ENCODE results near the gene CAPN15.

The CAPN15 gene

DNA sequence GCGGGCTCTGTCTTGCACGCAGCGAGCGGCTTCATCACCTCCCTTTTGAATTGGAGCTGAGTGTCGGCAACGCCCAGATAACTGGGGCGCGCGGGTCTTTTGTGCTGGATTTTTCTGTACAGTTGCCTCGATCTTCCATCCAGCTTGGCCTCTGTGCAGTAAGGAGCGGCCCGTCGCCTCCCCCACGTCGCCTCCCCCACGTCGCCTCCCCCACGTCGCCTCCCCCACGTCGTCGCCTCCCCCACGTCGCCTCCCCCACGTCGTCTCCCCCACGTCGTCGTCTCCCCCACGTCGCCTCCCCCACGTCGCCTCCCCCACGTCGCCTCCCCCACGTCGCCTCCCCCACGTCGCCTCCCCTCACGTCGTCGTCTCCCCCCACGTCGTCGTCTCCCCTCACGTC lies 17.0 kb downstream of the CAPN15 start:
- no peak for ATAC-seq
- TF ChIP-seq TCF4 (CRISPR knock-in tag; IDR thresholded peaks at IDR 0.05; ENCODE audit: borderline replicate concordance) (no peak), ESRRG (CRISPR knock-in tag; IDR thresholded peaks at IDR 0.05) (no peak), PPARA (CRISPR knock-in tag; IDR thresholded peaks at IDR 0.05; ENCODE audit: borderline replicate concordance) (no peak), ARNTL (CRISPR knock-in tag; IDR thresholded peaks at IDR 0.05; ENCODE audit: borderline replicate concordance, low read depth) (no peak), ISL1 (CRISPR knock-in tag; IDR thresholded peaks at IDR 0.05) (no peak), CSDC2 (CRISPR knock-in tag; IDR thresholded peaks at IDR 0.05) (no peak), ZNF70 (CRISPR knock-in tag; IDR thresholded peaks at IDR 0.05) (no peak), ZFP30 (CRISPR knock-in tag; IDR thresholded peaks at IDR 0.05) (no peak)
- TF ChIP-seq, protein P1, sequence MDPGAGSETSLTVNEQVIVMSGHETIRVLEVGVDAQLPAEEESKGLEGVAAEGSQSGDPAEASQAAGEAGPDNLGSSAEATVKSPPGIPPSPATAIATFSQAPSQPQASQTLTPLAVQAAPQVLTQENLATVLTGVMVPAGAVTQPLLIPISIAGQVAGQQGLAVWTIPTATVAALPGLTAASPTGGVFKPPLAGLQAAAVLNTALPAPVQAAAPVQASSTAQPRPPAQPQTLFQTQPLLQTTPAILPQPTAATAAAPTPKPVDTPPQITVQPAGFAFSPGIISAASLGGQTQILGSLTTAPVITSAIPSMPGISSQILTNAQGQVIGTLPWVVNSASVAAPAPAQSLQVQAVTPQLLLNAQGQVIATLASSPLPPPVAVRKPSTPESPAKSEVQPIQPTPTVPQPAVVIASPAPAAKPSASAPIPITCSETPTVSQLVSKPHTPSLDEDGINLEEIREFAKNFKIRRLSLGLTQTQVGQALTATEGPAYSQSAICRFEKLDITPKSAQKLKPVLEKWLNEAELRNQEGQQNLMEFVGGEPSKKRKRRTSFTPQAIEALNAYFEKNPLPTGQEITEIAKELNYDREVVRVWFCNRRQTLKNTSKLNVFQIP (CRISPR knock-in tag; IDR thresholded peaks at IDR 0.05; ENCODE audit: borderline replicate concordance, low read depth), result no peak
- TF ChIP-seq, protein P2, sequence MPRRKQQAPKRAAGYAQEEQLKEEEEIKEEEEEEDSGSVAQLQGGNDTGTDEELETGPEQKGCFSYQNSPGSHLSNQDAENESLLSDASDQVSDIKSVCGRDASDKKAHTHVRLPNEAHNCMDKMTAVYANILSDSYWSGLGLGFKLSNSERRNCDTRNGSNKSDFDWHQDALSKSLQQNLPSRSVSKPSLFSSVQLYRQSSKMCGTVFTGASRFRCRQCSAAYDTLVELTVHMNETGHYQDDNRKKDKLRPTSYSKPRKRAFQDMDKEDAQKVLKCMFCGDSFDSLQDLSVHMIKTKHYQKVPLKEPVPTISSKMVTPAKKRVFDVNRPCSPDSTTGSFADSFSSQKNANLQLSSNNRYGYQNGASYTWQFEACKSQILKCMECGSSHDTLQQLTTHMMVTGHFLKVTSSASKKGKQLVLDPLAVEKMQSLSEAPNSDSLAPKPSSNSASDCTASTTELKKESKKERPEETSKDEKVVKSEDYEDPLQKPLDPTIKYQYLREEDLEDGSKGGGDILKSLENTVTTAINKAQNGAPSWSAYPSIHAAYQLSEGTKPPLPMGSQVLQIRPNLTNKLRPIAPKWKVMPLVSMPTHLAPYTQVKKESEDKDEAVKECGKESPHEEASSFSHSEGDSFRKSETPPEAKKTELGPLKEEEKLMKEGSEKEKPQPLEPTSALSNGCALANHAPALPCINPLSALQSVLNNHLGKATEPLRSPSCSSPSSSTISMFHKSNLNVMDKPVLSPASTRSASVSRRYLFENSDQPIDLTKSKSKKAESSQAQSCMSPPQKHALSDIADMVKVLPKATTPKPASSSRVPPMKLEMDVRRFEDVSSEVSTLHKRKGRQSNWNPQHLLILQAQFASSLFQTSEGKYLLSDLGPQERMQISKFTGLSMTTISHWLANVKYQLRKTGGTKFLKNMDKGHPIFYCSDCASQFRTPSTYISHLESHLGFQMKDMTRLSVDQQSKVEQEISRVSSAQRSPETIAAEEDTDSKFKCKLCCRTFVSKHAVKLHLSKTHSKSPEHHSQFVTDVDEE (CRISPR knock-in tag; IDR thresholded peaks at IDR 0.05), result no peak
- TF ChIP-seq, protein P3, sequence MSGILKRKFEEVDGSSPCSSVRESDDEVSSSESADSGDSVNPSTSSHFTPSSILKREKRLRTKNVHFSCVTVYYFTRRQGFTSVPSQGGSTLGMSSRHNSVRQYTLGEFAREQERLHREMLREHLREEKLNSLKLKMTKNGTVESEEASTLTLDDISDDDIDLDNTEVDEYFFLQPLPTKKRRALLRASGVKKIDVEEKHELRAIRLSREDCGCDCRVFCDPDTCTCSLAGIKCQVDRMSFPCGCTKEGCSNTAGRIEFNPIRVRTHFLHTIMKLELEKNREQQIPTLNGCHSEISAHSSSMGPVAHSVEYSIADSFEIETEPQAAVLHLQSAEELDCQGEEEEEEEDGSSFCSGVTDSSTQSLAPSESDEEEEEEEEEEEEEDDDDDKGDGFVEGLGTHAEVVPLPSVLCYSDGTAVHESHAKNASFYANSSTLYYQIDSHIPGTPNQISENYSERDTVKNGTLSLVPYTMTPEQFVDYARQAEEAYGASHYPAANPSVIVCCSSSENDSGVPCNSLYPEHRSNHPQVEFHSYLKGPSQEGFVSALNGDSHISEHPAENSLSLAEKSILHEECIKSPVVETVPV (CRISPR knock-in tag; IDR thresholded peaks at IDR 0.05), result no peak

DNA sequence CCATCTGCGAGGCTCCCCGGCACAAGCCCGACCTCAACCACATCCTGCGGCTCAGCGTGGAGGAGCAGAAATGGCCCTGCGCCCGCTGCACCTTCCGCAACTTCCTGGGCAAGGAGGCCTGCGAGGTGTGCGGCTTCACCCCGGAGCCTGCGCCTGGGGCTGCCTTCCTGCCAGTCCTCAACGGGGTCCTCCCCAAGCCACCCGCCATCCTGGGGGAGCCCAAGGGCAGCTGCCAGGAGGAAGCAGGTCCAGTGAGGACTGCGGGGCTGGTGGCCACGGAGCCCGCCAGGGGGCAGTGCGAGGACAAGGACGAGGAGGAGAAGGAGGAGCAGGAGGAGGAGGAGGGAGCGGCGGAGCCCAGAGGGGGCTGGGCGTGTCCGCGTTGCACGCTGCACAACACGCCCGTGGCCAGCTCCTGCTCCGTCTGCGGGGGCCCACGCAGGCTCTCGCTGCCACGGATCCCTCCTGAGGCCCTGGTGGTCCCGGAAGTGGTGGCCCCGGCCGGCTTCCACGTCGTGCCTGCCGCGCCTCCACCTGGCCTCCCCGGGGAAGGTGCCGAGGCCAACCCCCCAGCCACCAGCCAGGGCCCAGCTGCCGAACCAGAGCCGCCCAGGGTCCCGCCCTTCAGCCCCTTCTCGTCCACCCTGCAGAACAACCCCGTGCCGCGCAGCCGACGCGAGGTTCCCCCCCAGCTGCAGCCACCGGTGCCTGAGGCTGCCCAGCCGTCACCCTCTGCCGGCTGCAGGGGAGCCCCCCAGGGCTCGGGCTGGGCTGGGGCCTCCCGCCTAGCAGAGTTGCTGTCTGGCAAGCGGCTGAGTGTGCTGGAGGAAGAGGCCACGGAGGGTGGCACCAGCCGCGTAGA lies 19.6 kb downstream of the CAPN15 start:
- no peak for TF ChIP-seq ZFP30 (CRISPR knock-in tag; IDR thresholded peaks at IDR 0.05)
- TF ChIP-seq, protein P3 (CRISPR knock-in tag; IDR thresholded peaks at IDR 0.05), result no peak
- TF ChIP-seq ARNTL (CRISPR knock-in tag; IDR thresholded peaks at IDR 0.05; ENCODE audit: borderline replicate concordance, low read depth), result no peak
- no peak for TF ChIP-seq BACH2 (CRISPR knock-in tag; IDR thresholded peaks at IDR 0.05; ENCODE audit: borderline replicate concordance)
- TF ChIP-seq, protein P2 (CRISPR knock-in tag; IDR thresholded peaks at IDR 0.05), result no peak

DNA sequence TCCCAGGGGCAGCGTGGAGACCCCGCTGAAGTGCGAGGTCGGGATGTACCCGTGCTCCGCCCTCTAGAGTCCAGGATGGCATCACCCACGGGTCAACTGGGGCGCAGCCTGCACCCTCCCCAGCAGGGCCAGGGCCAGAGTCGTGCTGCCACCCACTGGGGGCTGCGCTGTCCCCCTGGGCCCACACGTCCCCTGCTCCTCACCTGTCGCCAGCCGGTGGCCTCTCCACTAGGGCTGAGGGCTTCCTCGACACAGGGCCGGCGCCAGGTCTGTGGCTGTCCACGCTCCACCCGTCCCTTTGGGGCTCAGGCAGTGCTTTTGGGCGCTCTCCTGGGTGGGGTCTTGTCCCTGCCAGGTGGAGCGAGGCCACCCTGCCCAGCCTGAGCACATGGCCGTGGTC lies 21.1 kb downstream of the CAPN15 start:
- TF ChIP-seq ZNF565 (CRISPR knock-in tag; conservative IDR thresholded peaks at IDR 0.05; ENCODE audit: low read depth) (no peak), ZFP3 (CRISPR knock-in tag; IDR thresholded peaks at IDR 0.05) (no peak), RARB (CRISPR knock-in tag; IDR thresholded peaks at IDR 0.05) (no peak), ZFP30 (CRISPR knock-in tag; IDR thresholded peaks at IDR 0.05) (no peak), BACH2 (CRISPR knock-in tag; IDR thresholded peaks at IDR 0.05; ENCODE audit: borderline replicate concordance) (no peak), ZNF8 (CRISPR knock-in tag; IDR thresholded peaks at IDR 0.05) (no peak), ZNF70 (CRISPR knock-in tag; IDR thresholded peaks at IDR 0.05) (no peak), PPARA (CRISPR knock-in tag; IDR thresholded peaks at IDR 0.05; ENCODE audit: borderline replicate concordance) (no peak), TOX (CRISPR knock-in tag; IDR thresholded peaks at IDR 0.05; ENCODE audit: borderline replicate concordance) (no peak)
- TF ChIP-seq, protein P2 (CRISPR knock-in tag; IDR thresholded peaks at IDR 0.05), result no peak

More for the DNA sequence above, 19.6 kb downstream of the CAPN15 start:
- ATAC-seq, result no peak; the same call in 2 of the 3 replicates

More for the DNA sequence above, 21.1 kb downstream of the CAPN15 start:
- ATAC-seq, result no peak
